UCSD-AML1 (cell line): ENCODE data around the gene MAG.
"Not testable (repeated sequence)": the region's sequence is repeated elsewhere in the genome, so short reads cannot be mapped to it uniquely, and the experiment has no call there.

Experiments used
- DNase-seq: peaks from one replicate; lab custom pipeline; 2025; ENCODE audit not compliant: unreplicated experiment; lab: John Stamatoyannopoulos, UW

Gene MAG

DNA sequence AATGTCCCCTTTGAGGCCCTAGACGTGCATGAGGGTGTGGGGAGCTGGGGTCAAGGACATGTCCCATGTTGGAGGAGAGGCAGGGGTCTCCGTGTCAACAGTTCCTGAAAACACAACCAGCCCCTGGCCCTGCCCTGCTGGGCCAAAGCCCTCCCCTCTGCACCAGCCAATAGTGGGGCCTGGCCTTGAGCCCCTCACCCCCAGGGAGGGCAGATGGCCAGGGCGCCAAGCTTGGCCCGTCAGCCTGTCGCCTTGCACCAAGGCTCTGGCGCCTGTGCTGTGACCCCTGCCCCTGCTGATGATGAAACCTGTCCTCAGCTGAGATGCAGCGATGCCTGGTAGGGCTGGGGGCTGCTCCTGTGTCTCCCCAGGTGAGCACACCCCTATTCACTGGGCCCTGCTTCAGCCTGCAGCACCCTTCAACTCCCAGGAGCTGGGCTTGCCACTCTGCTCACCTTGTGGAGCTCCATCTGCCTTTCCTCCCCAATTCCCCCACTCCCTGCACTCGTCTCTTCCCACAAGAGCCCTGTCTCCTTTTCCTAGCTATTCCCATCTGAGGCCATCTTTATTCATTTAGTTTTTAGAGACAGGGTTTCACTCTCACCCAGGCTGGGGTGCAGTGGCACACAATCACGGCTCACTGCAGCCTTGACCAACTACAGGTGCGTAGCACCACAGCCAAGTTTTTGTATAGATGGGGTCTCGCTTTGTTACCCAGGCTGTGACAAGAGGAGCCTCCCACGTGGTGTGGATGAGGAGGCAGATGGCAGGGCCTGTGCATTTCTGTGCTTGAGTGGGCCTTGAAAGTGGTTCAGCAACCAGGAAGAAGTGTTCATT lies 11.8 kb upstream of the MAG start:
- no peak for DNase-seq

DNA sequence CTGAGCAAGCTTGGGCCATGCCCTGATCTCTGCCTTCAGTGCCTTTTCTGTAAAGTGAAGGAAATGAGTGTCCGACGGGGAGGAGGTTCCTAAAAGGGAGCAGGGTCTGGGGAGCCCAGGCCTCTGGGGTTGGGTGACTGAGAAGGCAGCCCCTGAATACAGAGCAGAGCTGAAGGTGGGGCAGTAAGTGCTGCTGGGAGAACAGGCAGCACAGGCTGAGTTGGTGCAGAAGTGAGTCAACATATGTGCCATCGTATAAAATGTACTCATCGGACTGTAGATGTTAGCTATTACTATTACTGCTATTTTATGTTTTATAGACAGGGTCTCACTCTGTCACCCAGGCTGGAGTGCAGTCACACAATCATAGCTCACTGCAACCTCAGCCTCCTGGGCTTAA lies 10.7 kb upstream of the MAG start:
- DNase-seq, result no peak

DNA sequence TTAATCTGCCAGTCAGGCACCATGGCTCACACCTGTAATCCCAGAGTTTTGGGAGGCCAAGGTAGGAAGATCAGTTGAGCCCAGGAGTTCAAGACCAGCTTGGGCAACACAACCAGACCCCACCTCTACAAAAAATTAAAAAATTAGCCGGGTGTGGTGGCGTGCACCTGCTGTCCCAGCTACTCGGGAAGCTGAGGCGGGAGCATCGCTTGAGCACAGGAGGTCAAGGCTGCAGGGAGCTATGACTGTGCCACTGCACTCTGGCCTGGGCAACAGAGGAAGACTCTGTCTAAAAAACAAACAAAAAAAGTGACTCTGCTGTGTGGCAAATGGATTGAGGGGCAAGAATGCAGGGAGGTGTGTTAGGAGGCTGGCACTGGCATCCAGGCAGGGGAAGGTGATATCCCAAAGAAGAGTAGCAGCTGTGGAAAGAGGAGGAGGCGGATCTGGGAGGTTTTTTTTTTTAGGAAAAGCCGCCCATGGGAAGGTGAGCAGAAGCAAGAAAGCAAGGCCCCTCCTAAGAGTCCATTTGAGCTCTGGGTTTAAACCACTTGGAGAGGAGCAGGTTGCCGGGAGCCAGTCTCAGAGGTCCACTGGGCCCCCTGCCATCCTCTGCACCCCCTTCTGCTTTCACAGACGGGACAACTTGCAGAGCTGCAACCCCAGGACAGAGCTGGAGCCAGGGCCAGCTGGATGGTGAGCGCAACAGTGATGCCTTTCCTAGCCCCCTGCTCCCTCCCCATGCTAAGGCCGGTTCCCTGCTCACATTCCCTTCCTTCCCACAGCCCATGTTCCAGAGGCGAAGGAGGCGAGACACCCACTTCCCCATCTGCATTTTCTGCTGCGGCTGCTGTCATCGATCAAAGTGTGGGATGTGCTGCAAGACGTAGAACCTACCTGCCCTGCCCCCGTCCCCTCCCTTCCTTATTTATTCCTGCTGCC lies 7.5 kb upstream of the MAG start:
- no peak for DNase-seq

- DNase-seq, result no peak
Observed at GRCh38 chr19:35285095-35285449, 6.9 kb upstream of the MAG start.

GRCh38 chr19:35285465-35285864 lies 6.5 kb upstream of the MAG start:
- DNase-seq, result not testable (repeated sequence)

- DNase-seq, result not testable (repeated sequence)
Observed at GRCh38 chr19:35286101-35286500, 5.9 kb upstream of the MAG start.

GRCh38 chr19:35287713-35288112 lies 4.2 kb upstream of the MAG start:
- DNase-seq, result no peak

DNA sequence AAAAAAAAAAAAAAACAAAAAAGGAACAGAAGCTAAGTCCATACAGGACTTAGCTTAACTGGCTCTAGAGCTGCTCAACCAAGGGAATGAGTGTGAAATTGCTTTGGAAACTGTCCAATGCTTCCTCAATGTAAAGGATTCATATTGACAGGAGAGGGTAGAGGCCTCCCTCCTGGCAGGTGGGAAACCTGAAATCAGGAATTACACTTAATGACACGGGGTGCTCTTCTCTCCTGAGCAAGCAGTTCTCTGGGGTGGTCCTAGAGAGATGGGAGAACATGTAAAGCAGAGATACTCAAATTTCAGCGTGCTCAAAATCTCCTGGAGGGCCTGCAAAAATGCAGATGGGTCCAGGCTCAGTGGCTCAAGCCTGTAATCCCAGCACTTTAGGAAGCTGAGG lies 3.6 kb upstream of the MAG start:
- DNase-seq, result no peak

- no peak for DNase-seq
Observed at GRCh38 chr19:35288906-35289305, 3.1 kb upstream of the MAG start.

DNA sequence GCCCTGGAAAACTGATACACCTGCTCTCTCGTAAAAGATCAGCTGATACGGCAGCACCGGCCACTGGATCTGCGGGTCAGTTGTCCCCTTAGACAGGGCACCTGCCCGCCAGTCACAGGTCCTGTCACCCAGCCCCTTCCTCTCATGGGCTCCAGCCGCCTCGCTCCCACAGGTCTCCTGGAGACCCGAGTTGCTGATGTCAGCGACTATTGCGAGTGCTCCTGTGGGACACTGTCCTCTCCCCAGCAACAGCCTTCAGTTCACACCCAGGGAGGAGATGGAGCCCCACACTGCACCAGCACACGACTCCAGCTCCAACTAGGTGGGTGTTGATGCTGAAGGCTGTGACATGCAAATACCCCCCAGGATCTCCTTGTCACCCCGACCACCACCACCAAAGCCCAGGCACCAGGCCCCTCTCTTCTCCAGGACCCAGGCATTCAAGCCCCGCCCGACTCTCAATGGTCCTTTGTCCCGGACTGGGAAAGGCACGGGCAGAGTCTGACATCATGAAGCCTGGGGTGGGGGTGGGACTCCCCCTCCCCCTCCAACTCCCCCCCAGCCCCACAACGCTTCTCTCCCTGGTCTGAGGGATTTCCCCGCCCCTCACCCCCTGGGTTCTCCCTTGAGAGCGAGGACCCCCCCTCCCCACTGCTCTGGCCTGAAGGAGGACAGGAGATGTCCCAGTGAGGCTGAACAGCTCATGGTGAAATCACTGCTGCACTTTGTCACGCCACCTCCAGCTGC lies 1.4 kb upstream of the MAG start:
- no peak for DNase-seq

DNA sequence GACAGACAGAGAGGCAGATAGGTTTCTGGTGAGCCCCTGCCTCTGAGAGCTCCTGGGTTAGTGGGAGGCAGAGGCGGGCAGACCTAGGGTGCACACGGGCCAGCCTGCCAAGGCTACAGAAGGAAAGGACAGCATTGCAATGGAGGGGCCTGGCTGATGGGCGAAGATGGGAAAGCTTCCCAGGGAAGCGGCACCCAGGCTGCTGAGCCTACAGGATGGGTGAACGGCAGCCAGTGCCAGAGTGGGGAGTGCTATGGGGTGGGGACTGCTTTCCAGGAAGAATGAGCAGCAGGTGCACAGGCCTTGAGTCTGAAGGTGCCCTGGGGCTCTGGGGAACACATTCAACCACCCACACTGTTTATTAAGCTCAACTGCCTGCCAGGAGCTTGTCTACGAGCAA lies 702 bp upstream of the MAG start:
- no peak for DNase-seq

DNA sequence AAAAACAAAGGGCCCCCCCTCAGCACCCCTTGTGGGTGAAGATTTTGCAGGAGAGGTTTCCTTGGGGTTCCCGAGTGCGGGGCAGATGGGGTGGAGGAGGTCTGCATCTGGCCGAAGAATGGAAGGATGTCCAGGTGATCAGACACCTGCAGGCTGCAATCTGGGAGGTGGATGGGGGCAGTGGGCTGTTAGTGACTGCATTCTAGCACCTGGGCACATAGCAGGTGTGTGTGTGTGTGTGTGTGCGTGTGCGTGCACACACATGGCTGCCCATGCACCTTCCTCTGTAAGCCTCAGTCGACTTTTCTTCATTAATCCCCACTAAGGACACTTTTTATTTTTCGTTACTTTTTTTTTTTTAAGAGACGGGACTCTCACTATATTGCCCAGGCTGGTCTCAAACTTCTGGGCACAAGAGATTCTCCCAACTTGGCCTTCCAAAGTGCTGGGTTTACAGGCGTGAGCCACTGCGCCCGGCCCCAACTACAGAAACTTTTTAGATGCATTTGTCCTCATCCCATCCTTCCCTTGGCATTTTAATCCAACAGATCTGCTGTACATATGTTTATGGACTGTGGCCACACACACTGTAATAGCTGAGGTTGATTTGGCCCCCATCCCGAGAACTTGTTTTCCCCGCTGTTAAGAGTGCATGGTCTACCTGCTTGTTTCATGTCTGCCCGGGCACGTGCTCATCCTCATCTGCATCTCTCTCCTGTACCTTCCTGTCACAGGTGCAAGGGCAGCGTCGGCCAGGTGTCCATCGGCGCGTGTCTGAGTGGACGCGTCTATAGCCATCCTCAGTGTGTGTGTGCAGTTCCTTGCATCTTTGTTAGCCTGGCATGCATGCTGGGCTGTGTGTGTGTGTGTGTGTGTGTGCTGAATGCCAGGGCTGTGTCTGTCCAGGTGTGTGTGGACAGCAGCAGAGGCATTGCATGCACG lies 731 bp downstream of the MAG start:
- no peak for DNase-seq

GRCh38 chr19:35293363-35293739 lies 1.4 kb downstream of the MAG start:
- no peak for DNase-seq

DNA sequence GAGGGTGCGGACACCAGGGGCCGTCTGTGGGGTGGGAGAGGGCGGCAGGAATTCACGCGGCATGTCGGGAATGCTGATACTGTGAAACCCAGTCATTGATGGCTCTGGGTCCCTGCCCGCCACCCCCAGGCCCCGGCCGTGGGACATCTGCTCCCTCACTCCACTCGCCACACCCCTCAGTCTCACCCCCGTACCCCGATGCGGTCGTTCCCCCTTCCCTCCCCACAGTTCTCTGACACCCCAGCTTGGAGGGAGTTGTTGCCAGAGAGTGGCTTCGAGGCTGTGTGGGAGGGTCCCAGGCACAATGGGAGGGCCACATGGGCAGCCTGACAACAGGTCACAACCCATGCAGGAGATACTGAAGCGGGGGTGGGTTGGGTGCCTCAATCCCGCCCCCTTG lies 1.8 kb downstream of the MAG start:
- no peak for DNase-seq

DNA sequence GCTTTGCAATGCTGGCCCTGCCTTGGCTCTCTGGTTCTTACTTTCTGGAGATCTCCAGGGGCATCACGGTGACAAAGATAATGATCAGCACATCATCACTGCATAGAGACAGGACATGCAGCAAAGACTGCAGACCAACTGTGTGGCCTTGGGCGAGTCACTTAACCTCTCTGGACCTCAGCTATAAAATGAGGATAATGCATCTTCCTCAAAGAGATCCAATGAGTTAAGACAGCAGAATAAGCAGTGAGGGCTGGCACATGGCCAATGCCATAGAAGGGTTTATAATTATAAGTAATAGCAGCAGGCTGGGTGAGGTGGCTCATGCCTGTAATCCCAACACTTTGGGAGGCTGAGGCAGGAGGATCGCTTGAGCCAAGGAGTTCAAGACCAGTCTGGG lies 2.4 kb downstream of the MAG start:
- DNase-seq, result no peak

- DNase-seq, result no peak
Observed at GRCh38 chr19:35294859-35295791, 3.2 kb downstream of the MAG start.

DNA sequence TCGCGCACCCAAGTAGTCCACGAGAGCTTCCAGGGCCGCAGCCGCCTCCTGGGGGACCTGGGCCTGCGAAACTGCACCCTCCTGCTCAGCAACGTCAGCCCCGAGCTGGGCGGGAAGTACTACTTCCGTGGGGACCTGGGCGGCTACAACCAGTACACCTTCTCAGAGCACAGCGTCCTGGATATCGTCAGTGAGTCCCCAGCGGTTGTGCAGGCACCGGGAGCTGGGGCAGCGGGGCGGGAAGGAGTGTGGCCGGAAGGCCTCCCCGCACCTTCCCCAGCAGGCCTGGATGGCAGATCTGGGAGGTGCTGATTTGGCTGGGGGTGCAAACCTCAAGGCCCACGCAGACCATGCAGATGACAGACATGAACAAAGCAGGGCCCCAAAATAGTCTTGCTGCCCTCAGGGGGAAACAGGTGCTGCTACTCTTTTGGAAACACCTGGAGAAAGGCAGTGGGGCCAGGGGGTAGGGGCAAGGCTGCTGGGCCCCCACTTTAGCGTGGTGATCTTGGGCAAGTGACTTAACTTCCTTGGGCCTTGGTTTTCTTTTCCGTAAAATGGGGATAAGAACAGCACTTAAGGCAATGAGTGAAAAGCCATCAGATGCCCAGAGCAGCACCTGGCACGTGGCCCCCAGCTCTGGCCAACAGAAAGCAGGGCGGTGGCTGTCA lies 4.0 kb downstream of the MAG start:
- peak; percentile 64 for DNase-seq

- no peak for DNase-seq
Observed at GRCh38 chr19:35296644-35297514, 4.9 kb downstream of the MAG start.
